Right lobe of liver (tissue), 4 donors: ENCODE data around the gene PTPRM.

Experiments
- POLR2A ChIP-seq: fragments of 450-650 bp; IDR thresholded peaks from one replicate; pipeline ENCODE4 v1.6.1; 2017; ENCODE audit warnings: antibody characterized with exemption, mild to moderate bottlenecking
- TF ChIP-seq, protein P1 (sequence below), 4 donors: fragments of 200-600 bp in 3 of 4; fragments of 450-650 bp in 1 of 4; IDR thresholded peaks; one replicate each; pipeline versions ENCODE4 v1.5.1 to v1.8.0; 2016 to 2022; ENCODE audit warnings: antibody characterized with exemption in 4 of 4, mild to moderate bottlenecking in 2 of 4
- donor health status: DM: no; HTN: no; CAD: no.
- donor health status: DM: no; HTN: no; CAD: no.
- donor health status: DM: no; HTN: yes; CAD: no.

DNA sequence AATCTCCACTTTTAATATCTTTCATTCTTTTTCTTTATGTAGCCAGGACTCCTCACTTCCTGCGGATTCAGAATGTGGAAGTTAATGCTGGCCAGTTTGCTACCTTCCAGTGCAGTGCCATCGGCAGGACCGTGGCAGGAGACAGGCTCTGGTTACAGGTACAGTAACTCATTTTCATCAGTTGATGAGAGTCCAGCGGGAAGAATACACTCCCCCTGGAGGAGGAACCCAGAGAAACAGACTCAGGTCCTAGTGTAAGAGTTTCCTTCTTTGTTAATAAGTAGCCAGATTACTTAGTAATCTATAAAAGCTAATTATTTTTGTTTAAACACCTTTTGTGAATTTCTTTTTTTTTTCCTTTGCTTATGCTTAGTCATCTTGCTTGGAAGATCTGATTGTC is 359.4 kb downstream of the PTPRM start:
- TF ChIP-seq, protein P1, sequence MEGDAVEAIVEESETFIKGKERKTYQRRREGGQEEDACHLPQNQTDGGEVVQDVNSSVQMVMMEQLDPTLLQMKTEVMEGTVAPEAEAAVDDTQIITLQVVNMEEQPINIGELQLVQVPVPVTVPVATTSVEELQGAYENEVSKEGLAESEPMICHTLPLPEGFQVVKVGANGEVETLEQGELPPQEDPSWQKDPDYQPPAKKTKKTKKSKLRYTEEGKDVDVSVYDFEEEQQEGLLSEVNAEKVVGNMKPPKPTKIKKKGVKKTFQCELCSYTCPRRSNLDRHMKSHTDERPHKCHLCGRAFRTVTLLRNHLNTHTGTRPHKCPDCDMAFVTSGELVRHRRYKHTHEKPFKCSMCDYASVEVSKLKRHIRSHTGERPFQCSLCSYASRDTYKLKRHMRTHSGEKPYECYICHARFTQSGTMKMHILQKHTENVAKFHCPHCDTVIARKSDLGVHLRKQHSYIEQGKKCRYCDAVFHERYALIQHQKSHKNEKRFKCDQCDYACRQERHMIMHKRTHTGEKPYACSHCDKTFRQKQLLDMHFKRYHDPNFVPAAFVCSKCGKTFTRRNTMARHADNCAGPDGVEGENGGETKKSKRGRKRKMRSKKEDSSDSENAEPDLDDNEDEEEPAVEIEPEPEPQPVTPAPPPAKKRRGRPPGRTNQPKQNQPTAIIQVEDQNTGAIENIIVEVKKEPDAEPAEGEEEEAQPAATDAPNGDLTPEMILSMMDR (IDR thresholded peaks at IDR 0.05): peak; percentile 36 to 49 (median 44)
- no peak for TF ChIP-seq POLR2A
